HG02623 (cell line): ENCODE measurements around the gene BIRC2.
A peak's percentile ranks its signal among the peaks of the same experiment; 100 is the strongest.
"Not testable (repeated sequence)": the region's sequence is repeated elsewhere in the genome, so short reads cannot be mapped to it uniquely, and the experiment has no call there.

Source experiments
- ATAC-seq: cut with Tn5 transposase; IDR thresholded peaks from one replicate; pipeline ENCODE4 v1.9.1; 2021; ENCODE audit warnings: moderate library complexity; ENCODE audit not compliant: unreplicated experiment

Gene BIRC2

GRCh38 chr11:102374633-102375424 lies 27.8 kb downstream of the BIRC2 start:
- not testable (repeated sequence) for ATAC-seq

DNA sequence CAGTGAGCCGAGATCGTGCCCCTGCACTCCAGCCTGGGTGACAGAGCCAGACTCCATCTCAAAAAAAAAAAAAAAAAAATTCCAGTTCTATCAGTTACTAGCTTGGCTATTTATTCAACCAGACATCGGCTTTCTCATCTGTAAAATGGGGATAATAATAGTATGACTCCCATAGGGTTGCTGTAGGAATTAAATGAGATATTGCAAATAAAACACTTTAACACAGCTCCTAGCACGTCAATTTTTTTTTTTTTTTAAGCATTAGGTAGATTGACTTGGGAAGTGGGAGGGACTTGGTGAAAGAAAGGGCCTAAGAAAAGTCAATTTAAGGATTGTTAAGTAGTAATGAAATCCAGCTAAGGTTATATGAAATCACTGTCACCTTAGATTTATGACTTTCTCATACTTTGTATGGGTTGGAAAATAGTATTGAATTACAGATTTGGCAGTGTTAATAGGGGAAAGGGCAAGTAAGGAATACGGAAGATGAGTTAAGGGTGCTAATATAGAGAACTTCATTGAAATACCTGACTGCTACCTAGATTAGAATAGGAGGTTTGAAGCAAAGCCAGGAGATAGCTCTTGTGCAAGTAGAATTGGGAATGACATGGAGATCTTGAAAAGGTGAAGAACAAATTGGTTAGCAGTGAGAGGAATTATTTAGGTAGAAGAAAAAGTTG lies 28.8 kb downstream of the BIRC2 start:
- ATAC-seq: no peak

- ATAC-seq: no peak
Measured at GRCh38 chr11:102377891-102378290, 30.9 kb downstream of the BIRC2 start.

DNA sequence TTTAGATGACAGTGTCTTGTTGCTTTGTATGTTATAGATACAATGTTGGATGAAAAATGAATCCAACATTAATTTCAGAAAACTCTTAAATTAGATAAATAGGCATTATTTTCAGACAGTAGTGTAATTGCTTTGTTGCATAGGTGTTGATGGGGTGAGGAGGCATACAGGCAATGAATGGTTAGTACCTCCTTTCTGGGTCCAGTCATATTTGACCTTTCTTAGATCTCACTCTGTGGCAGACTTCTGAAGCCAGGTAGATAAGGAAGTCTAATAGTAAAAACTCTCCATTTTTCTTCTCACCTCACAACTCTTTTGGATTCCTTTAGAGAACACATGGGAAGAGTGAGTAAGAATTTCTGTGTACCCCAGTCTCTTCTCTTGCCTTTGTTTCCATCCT lies 31.8 kb downstream of the BIRC2 start:
- no peak for ATAC-seq

- no peak for ATAC-seq
Measured at GRCh38 chr11:102382384-102382783, 35.4 kb downstream of the BIRC2 start.

GRCh38 chr11:102383839-102384238 lies 36.8 kb downstream of the BIRC2 start:
- ATAC-seq: no peak

- no peak for ATAC-seq
Measured at GRCh38 chr11:102384419-102385079, 37.5 kb downstream of the BIRC2 start.

DNA sequence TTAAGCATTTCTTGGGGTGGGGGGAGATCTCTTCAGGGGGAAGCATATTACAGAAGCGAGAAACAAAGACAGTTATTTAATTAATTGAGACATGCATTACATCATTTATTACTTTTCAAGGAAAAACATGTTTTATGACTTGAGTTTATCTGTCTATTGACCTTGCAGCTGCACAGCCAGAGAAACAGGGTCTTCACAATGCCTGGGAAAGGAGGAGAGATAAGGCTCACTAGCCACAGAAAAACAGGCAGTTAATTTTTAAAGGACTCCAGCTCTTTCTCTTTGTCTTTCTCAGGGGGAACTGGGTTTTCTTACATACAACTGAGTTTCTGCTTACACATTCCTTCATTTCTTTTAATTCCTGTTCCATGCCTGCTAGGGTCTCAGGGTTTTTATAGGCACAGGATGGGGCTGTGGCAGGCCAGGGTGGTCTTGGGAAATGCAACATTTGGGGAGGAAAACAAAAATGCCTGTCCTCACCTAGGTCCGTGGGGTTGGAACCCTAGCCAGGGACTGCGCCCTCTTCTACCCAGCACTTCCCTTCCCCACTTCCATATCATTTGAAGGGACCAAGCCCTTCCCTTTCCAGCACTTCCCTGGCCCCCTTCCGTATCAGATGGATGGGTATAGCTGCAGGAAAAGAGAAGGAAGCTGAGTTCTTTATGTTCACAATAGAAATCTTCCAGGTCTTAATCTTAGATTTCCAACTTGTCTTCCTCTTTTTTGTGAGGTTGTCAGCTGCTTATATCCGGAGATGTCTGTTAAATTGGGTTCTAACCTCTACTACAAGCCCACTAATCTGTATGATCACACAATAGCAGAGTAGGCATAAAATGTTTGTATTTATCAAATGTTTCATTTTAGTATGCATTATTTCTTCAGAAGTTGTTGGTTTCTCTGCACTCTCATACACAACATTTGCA lies 38.3 kb downstream of the BIRC2 start:
- ATAC-seq: no peak

GRCh38 chr11:102386136-102386734 lies 39.2 kb downstream of the BIRC2 start:
- ATAC-seq: no peak

DNA sequence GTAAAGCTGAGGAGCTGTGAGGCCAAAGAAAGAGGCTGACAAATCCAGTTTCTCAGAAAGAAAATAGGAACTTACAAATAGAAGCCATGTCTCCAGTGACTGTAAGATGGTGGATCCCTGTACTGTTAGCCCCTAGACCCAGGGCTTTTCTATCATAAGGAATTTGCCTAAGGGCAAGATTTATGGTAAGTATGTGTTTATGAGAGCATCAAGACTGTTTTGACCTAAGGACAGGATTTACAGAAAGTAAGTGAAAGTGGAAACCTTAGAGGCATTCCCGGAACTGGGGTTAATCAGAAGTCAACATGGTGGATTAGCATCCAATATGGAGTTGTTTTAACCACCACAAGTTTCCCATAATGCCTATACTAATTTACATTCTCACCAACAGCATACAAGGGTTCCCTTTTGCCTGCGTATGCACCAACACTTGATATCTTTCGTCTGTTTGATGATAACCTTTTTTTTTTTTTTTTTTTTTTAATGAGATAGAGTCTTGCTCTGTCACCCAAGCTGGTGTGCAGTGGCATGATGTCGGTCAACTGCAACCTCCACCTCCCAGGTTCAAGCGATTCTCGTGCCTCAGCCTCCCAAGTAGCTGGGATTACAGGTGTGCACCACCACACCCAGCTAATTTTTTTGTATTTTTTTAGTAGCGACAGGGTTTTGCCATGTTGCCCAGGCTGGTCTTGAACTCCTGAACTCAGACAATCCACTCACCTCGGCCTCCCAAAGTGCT lies 40.2 kb downstream of the BIRC2 start:
- ATAC-seq: no peak

DNA sequence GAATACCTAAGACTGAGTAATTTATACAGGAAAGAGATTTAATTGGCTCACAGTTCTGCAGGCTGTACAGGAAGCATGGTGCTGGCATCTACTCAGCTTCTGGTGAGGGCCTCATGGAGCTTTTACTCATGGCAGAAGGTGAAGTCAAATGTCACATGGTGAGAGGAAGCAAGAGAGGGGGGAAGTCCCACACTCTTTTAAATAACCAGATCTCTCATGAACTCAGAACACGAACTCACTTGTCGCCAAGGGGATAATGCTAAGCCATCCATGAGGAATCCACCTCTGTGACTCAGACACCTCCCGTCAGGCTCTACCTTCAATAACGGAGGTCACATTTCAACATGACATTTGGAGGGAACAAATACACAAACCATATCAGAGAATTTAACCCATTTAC lies 42.2 kb downstream of the BIRC2 start:
- ATAC-seq: no peak

GRCh38 chr11:102390667-102391465 lies 43.9 kb downstream of the BIRC2 start:
- peak; percentile 77 for ATAC-seq

GRCh38 chr11:102391549-102392237 lies 44.7 kb downstream of the BIRC2 start:
- no peak for ATAC-seq

DNA sequence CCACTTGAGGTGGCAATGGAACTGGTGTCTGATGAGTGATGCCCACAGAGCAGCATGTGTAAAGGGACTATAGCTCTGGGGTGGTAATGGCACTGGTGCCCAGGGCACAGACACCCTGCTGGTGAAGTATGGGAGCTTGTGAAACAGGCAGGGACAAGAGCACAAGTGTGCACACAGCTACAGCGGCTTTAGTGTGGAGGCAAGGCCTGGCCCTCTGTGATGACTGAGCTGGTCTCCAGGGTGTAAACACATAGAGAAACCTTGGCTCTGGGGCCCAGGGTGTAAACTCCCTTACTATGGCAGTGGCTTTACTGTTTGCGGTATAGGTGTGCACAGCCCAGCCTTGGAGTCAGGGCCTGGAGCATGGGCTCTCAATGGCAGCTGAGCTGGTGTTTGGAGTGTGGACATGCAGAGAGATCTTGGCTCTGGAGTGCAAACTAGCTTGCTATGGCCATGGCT lies 46.3 kb downstream of the BIRC2 start:
- ATAC-seq: no peak

DNA sequence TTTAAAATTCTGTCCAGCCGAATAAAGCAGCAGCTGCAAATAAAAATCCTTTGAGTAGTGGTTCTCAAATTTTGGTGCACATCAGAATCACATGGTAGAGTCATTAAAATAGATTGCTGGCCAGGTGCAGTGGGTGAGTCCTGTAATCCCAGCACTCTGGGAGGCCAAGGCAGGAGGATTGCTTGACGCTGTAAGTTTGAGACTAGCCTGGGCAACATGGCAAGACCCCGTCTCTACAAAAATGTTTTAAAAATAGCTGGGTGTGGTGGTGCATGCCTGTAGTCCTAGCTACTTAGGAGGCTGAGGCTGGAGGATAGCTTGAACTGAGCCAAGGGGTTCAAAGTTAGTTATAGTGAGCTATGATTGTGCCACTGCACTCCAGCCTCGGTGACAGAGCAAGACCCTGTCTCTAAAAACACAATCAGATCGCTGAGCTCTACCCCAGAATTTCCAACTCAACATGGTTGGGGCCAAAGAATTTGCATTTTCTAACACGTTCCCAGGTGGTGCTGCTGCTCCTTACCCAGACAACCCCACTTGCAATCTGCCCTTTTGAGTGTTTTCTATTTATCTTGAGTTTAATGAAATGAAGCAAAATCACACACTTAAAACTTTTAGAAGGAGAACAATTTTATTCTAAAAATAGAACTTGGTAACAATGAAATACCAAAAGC lies 48.8 kb downstream of the BIRC2 start:
- no peak for ATAC-seq

GRCh38 chr11:102396708-102397563 lies 49.9 kb downstream of the BIRC2 start:
- no peak for ATAC-seq

- no peak for ATAC-seq
Measured at GRCh38 chr11:102398297-102398696, 51.3 kb downstream of the BIRC2 start.
